Osteocyte (in vitro differentiated cells): ENCODE data around the gene CADM1. TPM values are rescaled to one million over a fixed set of nuclear protein-coding genes. Genes with fewer than 3 reads are reported as not detected.
A peak's percentile ranks its signal among the peaks of the same experiment; 100 is the strongest.

Source experiments
- DNase-seq: peaks from one replicate; pipeline ENCODE4 v3.0.0; 2021; ENCODE audit warnings: mixed read lengths; ENCODE audit not compliant: unreplicated experiment; ENCODE audit errors: extremely low spot score
- H3K27ac Mint-ChIP-seq: one replicate; pipeline ENCODE4 v1.8.0; 2021; ENCODE audit warnings: mild to moderate bottlenecking, mixed read lengths; ENCODE audit not compliant: unreplicated experiment
- H3K27me3 Mint-ChIP-seq: one replicate; pipeline ENCODE4 v1.8.0; 2021; ENCODE audit warnings: mixed read lengths; ENCODE audit not compliant: unreplicated experiment
- H3K36me3 Mint-ChIP-seq: one replicate; pipeline ENCODE4 v1.8.0; 2021; ENCODE audit warnings: mixed read lengths; ENCODE audit not compliant: unreplicated experiment
- H3K4me1 Mint-ChIP-seq: one replicate; pipeline ENCODE4 v1.8.0; 2021; ENCODE audit warnings: mixed read lengths; ENCODE audit not compliant: unreplicated experiment
- H3K4me3 Mint-ChIP-seq: one replicate; pipeline ENCODE4 v1.8.0; 2021; ENCODE audit warnings: mild to moderate bottlenecking, moderate library complexity, mixed read lengths; ENCODE audit not compliant: unreplicated experiment
- H3K9me3 Mint-ChIP-seq: one replicate; pipeline ENCODE4 v1.8.0; 2021; ENCODE audit warnings: mixed read lengths; ENCODE audit not compliant: unreplicated experiment
- total RNA-seq: library from RNA; stranded (reverse); gene quantifications from 2 replicates; pipeline ENCODE4 v1.2.1, GENCODE V29; 2021
- TF ChIP-seq, protein P1 (sequence below): fragments of 200-600 bp; sonication (generic); IDR thresholded peaks from 2 replicates; pipeline ENCODE4 v1.5.0; 2021; ENCODE audit warnings: antibody characterized with exemption, mild to moderate bottlenecking, moderate library complexity

The CADM1 gene
- total RNA-seq, 1 donor from 2014 or later: 24.2 TPM

DNA sequence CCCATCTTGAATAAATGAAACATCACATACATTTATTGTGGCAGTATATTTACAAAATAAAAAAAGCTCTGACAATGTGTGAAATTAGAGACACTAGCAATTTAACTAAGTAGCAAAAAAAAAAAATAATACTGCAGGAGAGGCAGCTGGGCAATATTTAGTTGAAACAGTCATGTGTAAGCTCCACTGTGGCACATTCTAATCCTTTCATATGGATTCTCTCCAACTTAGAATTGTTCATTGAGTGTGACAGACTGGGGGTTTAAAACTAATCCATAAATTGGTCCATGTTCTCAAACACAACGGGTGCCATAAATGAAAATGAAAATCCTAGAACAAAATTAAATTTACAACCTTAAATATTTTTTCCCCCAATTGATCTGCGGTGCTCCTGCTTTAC lies 302.1 kb downstream of the CADM1 start:
- Mint-ChIP-seq H3K36me3 (no peaks in the 10 kb centered on the region), H3K4me3 (no peak overlapping the region), H3K4me1 (peaks cover 53% of the 10 kb centered on the region), H3K27ac (no peak overlapping the region), H3K27me3 (no peaks in the 10 kb centered on the region), H3K9me3 (no peaks in the 10 kb centered on the region)
- DNase-seq: no peak
- TF ChIP-seq, protein P1, sequence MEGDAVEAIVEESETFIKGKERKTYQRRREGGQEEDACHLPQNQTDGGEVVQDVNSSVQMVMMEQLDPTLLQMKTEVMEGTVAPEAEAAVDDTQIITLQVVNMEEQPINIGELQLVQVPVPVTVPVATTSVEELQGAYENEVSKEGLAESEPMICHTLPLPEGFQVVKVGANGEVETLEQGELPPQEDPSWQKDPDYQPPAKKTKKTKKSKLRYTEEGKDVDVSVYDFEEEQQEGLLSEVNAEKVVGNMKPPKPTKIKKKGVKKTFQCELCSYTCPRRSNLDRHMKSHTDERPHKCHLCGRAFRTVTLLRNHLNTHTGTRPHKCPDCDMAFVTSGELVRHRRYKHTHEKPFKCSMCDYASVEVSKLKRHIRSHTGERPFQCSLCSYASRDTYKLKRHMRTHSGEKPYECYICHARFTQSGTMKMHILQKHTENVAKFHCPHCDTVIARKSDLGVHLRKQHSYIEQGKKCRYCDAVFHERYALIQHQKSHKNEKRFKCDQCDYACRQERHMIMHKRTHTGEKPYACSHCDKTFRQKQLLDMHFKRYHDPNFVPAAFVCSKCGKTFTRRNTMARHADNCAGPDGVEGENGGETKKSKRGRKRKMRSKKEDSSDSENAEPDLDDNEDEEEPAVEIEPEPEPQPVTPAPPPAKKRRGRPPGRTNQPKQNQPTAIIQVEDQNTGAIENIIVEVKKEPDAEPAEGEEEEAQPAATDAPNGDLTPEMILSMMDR: no peak

DNA sequence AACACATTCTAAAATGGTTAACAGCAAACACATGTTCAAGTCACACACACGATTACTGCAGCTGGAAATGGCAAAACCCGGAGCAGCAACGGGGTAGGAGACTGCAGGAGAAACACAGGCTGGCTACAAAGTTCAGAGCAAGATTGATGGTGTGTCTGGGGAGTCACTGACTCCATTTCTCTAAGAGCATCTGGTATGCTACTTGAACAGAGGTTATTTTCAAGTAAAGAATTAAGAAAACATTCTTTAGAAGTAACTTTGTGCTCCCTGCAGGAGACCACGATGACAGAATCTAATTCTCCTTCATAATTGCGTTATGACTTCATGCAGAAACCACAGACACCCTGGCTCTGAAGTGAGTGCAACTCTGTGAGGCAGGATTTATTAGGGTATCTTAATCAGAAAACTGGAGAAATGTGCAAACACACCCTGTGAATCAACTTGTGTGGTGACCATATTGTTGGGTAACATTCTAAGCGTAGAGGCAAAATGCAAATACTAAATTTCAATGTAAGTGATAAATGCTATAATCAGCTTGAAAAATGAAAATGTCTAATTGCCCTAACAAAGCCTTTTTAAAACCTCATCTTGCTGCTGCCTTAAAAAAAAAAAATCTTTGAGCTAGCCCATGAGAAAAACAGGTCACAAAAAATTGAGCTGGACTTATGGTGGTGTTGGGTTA lies 303.0 kb downstream of the CADM1 start:
- no peak for DNase-seq
- H3K27ac Mint-ChIP-seq: peak overlapping the region; percentile 63
- H3K4me3 Mint-ChIP-seq: no peak overlapping the region
- H3K27me3 Mint-ChIP-seq: no peaks in the 10 kb centered on the region
- no peaks in the 10 kb centered on the region for H3K9me3 Mint-ChIP-seq
- H3K4me1 Mint-ChIP-seq: peaks cover 53% of the 10 kb centered on the region
- H3K36me3 Mint-ChIP-seq: no peaks in the 10 kb centered on the region
- TF ChIP-seq, protein P1: no peak

DNA sequence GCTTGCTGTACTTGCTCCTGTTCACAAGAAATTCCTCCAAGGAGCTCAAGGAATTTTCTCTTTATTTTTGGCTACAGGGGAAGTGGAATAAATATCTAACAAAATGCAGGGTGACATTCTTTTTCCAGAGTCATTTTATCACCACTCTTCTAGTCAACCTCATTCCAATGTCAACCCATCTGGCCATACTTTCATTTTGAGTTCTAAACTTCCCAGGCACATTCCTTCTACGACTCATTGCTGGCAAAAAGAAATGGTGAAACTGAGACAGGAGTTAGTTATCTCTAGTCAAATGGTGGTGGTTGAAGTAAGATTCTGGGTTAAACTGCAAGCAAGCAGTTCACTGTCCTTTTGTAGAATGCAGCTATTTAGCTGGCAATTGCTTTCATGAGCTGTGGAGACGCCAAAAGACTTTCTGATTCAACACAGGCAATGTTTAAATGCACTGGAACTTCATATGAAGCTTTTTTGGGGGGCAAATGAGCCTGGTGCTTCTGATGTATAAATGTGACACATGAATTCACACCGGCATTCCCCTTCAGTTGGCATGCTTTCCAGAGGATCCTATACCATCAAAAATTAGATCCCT lies 304.6 kb downstream of the CADM1 start:
- DNase-seq: no peak

DNA sequence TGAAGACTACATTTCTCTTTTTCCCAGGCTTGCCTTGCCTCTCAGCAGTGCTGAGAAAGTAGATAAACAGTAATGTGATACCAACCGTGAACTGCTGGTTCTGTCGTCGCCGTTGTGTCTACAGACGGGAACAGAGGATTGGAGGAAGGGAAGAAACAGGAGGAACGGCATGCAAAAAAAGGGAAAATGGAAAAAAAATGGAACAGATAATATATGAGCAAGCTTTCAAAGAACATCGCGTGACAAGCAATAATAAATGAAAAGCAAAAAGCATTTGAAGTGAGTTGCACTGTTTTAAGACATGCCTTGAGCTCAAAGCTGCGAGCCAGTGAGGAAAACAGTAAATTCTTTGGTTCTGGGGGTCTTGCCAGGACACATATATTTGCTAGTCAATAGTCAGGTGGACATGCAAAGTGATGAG lies 305.9 kb downstream of the CADM1 start:
- H3K4me1 Mint-ChIP-seq: peaks cover 59% of the 10 kb centered on the region
- H3K9me3 Mint-ChIP-seq: no peaks in the 10 kb centered on the region
- no peaks in the 10 kb centered on the region for H3K27me3 Mint-ChIP-seq
- H3K36me3 Mint-ChIP-seq: no peaks in the 10 kb centered on the region
- no peak overlapping the region for H3K4me3 Mint-ChIP-seq
- H3K27ac Mint-ChIP-seq: no peak overlapping the region
- no peak for DNase-seq
- TF ChIP-seq, protein P1: no peak

More for the DNA sequence above, 304.6 kb downstream of the CADM1 start:
- H3K9me3 Mint-ChIP-seq: no peaks in the 10 kb centered on the region
- H3K27me3 Mint-ChIP-seq: no peaks in the 10 kb centered on the region
- peak overlapping the region; percentile 27 for H3K27ac Mint-ChIP-seq
- H3K4me3 Mint-ChIP-seq: no peak overlapping the region
- TF ChIP-seq, protein P1: no peak
- H3K4me1 Mint-ChIP-seq: peaks cover 53% of the 10 kb centered on the region
- H3K36me3 Mint-ChIP-seq: no peaks in the 10 kb centered on the region

DNA sequence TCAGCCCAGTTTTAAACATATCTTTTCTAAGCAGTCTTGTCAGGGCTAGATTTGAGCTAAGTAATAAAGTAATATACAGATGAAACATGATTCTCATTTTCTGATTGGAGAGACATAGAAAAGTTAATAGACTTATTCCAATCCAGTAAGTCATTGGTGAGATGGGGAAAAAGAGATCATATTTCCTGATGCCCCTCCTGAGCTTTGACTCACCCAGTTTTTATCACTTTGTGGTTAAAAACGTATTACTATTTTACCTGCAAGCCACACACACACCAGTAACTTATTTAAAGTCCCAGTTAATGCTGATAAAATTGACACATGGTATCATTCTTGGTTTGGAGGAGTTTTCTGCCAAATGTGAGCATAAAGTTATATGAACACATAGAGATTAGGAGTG lies 306.8 kb downstream of the CADM1 start:
- H3K36me3 Mint-ChIP-seq: no peaks in the 10 kb centered on the region
- H3K4me1 Mint-ChIP-seq: peaks cover 50% of the 10 kb centered on the region
- H3K9me3 Mint-ChIP-seq: no peaks in the 10 kb centered on the region
- TF ChIP-seq, protein P1: no peak
- H3K27me3 Mint-ChIP-seq: no peaks in the 10 kb centered on the region
- no peak for DNase-seq
- no peak overlapping the region for H3K4me3 Mint-ChIP-seq
- H3K27ac Mint-ChIP-seq: no peak overlapping the region
